ENCODE results near the gene CLCNKA.

The CLCNKA gene

GRCh38 chr1:16071614-16072013 lies 49.8 kb downstream of the CLCNKA start:
- Histone ChIP-seq H3K4me1 (ENCODE audit: insufficient read depth, poor library complexity, severe bottlenecking) (peaks cover 12% of the 10 kb centered on the region), H3K36me3 (ENCODE audit: low read depth) (no peaks in the 10 kb centered on the region), H3K4me3 (ENCODE audit: severe bottlenecking) (no peak overlapping the region), H3K27ac (ENCODE audit: poor library complexity, severe bottlenecking) (no peak overlapping the region), H3K9me3 (ENCODE audit: severe bottlenecking) (no peaks in the 10 kb centered on the region), H3K27me3 (ENCODE audit: insufficient read depth, poor library complexity, severe bottlenecking) (no peaks in the 10 kb centered on the region)
- DNase-seq (ENCODE audit: low spot score) (no peak), ATAC-seq (ENCODE audit: low read depth) (no peak)
- no peak for TF ChIP-seq CTCF (IDR thresholded peaks at IDR 0.05; ENCODE audit: poor library complexity, severe bottlenecking)

- DNase-seq (ENCODE audit: low spot score), result no peak
- Histone ChIP-seq H3K27me3 (ENCODE audit: insufficient read depth, poor library complexity, severe bottlenecking) (no peaks in the 10 kb centered on the region), H3K36me3 (ENCODE audit: low read depth) (no peaks in the 10 kb centered on the region), H3K27ac (ENCODE audit: poor library complexity, severe bottlenecking) (no peak overlapping the region), H3K9me3 (ENCODE audit: severe bottlenecking) (no peaks in the 10 kb centered on the region), H3K4me3 (ENCODE audit: severe bottlenecking) (no peak overlapping the region), H3K4me1 (ENCODE audit: insufficient read depth, poor library complexity, severe bottlenecking) (peaks cover 17% of the 10 kb centered on the region)
- no peak for TF ChIP-seq CTCF (IDR thresholded peaks at IDR 0.05; ENCODE audit: poor library complexity, severe bottlenecking)
- ATAC-seq (ENCODE audit: low read depth), result no peak
Measured at GRCh38 chr1:16072095-16072494, 50.3 kb downstream of the CLCNKA start.

GRCh38 chr1:16072616-16073484 lies 51.0 kb downstream of the CLCNKA start:
- no peaks in the 10 kb centered on the region for H3K27me3 ChIP-seq (ENCODE audit: insufficient read depth, poor library complexity, severe bottlenecking)
- no peak for TF ChIP-seq CTCF (IDR thresholded peaks at IDR 0.05; ENCODE audit: poor library complexity, severe bottlenecking)
- no peak for DNase-seq (ENCODE audit: low spot score)
- no peak for ATAC-seq (ENCODE audit: low read depth)
- H3K4me1 ChIP-seq (ENCODE audit: insufficient read depth, poor library complexity, severe bottlenecking), result peaks cover 18% of the 10 kb centered on the region
- H3K27ac ChIP-seq (ENCODE audit: poor library complexity, severe bottlenecking), result no peak overlapping the region
- no peaks in the 10 kb centered on the region for H3K36me3 ChIP-seq (ENCODE audit: low read depth)
- H3K9me3 ChIP-seq (ENCODE audit: severe bottlenecking), result no peaks in the 10 kb centered on the region
- peak overlapping the region; percentile 37 for H3K4me3 ChIP-seq (ENCODE audit: severe bottlenecking)

- Histone ChIP-seq H3K9me3 (ENCODE audit: severe bottlenecking) (no peaks in the 10 kb centered on the region), H3K27ac (ENCODE audit: poor library complexity, severe bottlenecking) (no peak within 1 kb of the TSS), H3K36me3 (ENCODE audit: low read depth) (no peaks in the 10 kb centered on the region), H3K4me3 (ENCODE audit: severe bottlenecking) (peak within 1 kb of the TSS; percentile 37), H3K4me1 (ENCODE audit: insufficient read depth, poor library complexity, severe bottlenecking) (peaks cover 18% of the 10 kb centered on the region), H3K27me3 (ENCODE audit: insufficient read depth, poor library complexity, severe bottlenecking) (no peaks in the 10 kb centered on the region)
- no peak for DNase-seq (ENCODE audit: low spot score)
- peak; percentile 32; the same call in 2 of the 3 replicates for ATAC-seq (ENCODE audit: low read depth)
- TF ChIP-seq CTCF (IDR thresholded peaks at IDR 0.05; ENCODE audit: poor library complexity, severe bottlenecking), result peak; percentile 94
Measured at GRCh38 chr1:16073490-16074119, 51.8 kb downstream of the CLCNKA start, which contains the start of gene FAM131C. Gene FAM131C, minus strand, starts transcription at chr1:16073651. Its CDS starts 209 bp downstream, at chr1:16073442.

Data from RWPE2 (cell line).